ENCODE measurements around the gene SBK2. TPM values are rescaled to one million over a fixed set of nuclear protein-coding genes. Genes with fewer than 3 reads are reported as not detected.

Gene SBK2
- total RNA-seq, 1 donor from 2014 or later, result 1.0 TPM

GRCh38 chr19:55527197-55528029 is 9.5 kb downstream of the SBK2 start:
- no peaks in the 10 kb centered on the region for H3K36me3 ChIP-seq (ENCODE audit: control insufficient read depth in 3 of 3, insufficient read depth in 3 of 3, low read length in 3 of 3)
- no peak overlapping the region for H3K4me3 ChIP-seq (ENCODE audit: low read length in 3 of 3)
- peaks cover 0 to 6% (median 2%) of the 10 kb centered on the region in 3 donors for H3K27me3 ChIP-seq (ENCODE audit: control insufficient read depth in 3 of 3, insufficient read depth in 3 of 3, low read length in 3 of 3)
- H3K4me1 ChIP-seq (ENCODE audit: control insufficient read depth in 3 of 3, insufficient read depth in 3 of 3, low read length in 3 of 3), result peaks cover 13 to 18% (median 13%) of the 10 kb centered on the region in 3 donors
- H3K9me3 ChIP-seq (ENCODE audit: control insufficient read depth in 3 of 3, low read length in 3 of 3), result peaks cover 0 to 2% (median 0%) of the 10 kb centered on the region in 3 donors
- H3K27ac ChIP-seq (ENCODE audit: low read depth, low read length), result no peak overlapping the region
- peak overlapping the region in 1 of 3 donors; percentile 8 for H3K9ac ChIP-seq (ENCODE audit: low read depth in 1 of 3, low read length in 3 of 3)

GRCh38 chr19:55526216-55527196 is 10.4 kb downstream of the SBK2 start:
- Histone ChIP-seq H3K9ac (ENCODE audit: low read depth in 1 of 3, low read length in 3 of 3) (peak overlapping the region in 1 of 3 donors; percentile 78), H3K9me3 (ENCODE audit: control insufficient read depth in 3 of 3, low read length in 3 of 3) (peaks cover 0 to 2% (median 0%) of the 10 kb centered on the region in 3 donors), H3K4me1 (ENCODE audit: control insufficient read depth in 3 of 3, insufficient read depth in 3 of 3, low read length in 3 of 3) (peaks cover 15 to 26% (median 21%) of the 10 kb centered on the region in 3 donors), H3K27ac (ENCODE audit: low read depth, low read length) (peak overlapping the region; percentile 68), H3K27me3 (ENCODE audit: control insufficient read depth in 3 of 3, insufficient read depth in 3 of 3, low read length in 3 of 3) (peaks cover 0 to 6% (median 2%) of the 10 kb centered on the region in 3 donors), H3K4me3 (ENCODE audit: low read length in 3 of 3) (peak overlapping the region in 1 of 3 donors; percentile 58), H3K36me3 (ENCODE audit: control insufficient read depth in 3 of 3, insufficient read depth in 3 of 3, low read length in 3 of 3) (no peaks in the 10 kb centered on the region)

GRCh38 chr19:55525289-55526101 is 11.4 kb downstream of the SBK2 start:
- no peaks in the 10 kb centered on the region for H3K36me3 ChIP-seq (ENCODE audit: control insufficient read depth in 3 of 3, insufficient read depth in 3 of 3, low read length in 3 of 3)
- H3K27me3 ChIP-seq (ENCODE audit: control insufficient read depth in 3 of 3, insufficient read depth in 3 of 3, low read length in 3 of 3), result peaks cover 0 to 6% (median 2%) of the 10 kb centered on the region in 3 donors
- H3K4me1 ChIP-seq (ENCODE audit: control insufficient read depth in 3 of 3, insufficient read depth in 3 of 3, low read length in 3 of 3), result peaks cover 24 to 36% (median 30%) of the 10 kb centered on the region in 3 donors
- H3K27ac ChIP-seq (ENCODE audit: low read depth, low read length), result peak overlapping the region; percentile 68
- H3K9me3 ChIP-seq (ENCODE audit: control insufficient read depth in 3 of 3, low read length in 3 of 3), result peaks cover 0 to 2% (median 0%) of the 10 kb centered on the region in 3 donors
- H3K9ac ChIP-seq (ENCODE audit: low read depth in 1 of 3, low read length in 3 of 3), result peak overlapping the region in 2 of 3 donors; percentile 45 to 78
- H3K4me3 ChIP-seq (ENCODE audit: low read length in 3 of 3), result peak overlapping the region in 2 of 3 donors; percentile 20 to 54

GRCh38 chr19:55520691-55521292 is 16.1 kb downstream of the SBK2 start:
- H3K4me1 ChIP-seq (ENCODE audit: control insufficient read depth in 3 of 3, insufficient read depth in 3 of 3, low read length in 3 of 3), result peaks cover 18 to 36% (median 32%) of the 10 kb centered on the region in 3 donors
- H3K4me3 ChIP-seq (ENCODE audit: low read length in 3 of 3), result peak overlapping the region in 1 of 3 donors; percentile 22
- H3K27ac ChIP-seq (ENCODE audit: low read depth, low read length), result peak overlapping the region; percentile 69
- H3K27me3 ChIP-seq (ENCODE audit: control insufficient read depth in 3 of 3, insufficient read depth in 3 of 3, low read length in 3 of 3), result no peaks in the 10 kb centered on the region
- H3K36me3 ChIP-seq (ENCODE audit: control insufficient read depth in 3 of 3, insufficient read depth in 3 of 3, low read length in 3 of 3), result no peaks in the 10 kb centered on the region
- H3K9me3 ChIP-seq (ENCODE audit: control insufficient read depth in 3 of 3, low read length in 3 of 3), result no peaks in the 10 kb centered on the region
- H3K9ac ChIP-seq (ENCODE audit: low read depth in 1 of 3, low read length in 3 of 3), result peak overlapping the region; percentile 28 to 72 (median 40)

- Histone ChIP-seq H3K9me3 (ENCODE audit: control insufficient read depth in 3 of 3, low read length in 3 of 3) (no peaks in the 10 kb centered on the region), H3K4me3 (ENCODE audit: low read length in 3 of 3) (no peak overlapping the region), H3K36me3 (ENCODE audit: control insufficient read depth in 3 of 3, insufficient read depth in 3 of 3, low read length in 3 of 3) (no peaks in the 10 kb centered on the region), H3K4me1 (ENCODE audit: control insufficient read depth in 3 of 3, insufficient read depth in 3 of 3, low read length in 3 of 3) (peaks cover 15 to 33% (median 29%) of the 10 kb centered on the region in 3 donors), H3K27ac (ENCODE audit: low read depth, low read length) (peak overlapping the region; percentile 69), H3K9ac (ENCODE audit: low read depth in 1 of 3, low read length in 3 of 3) (no peak overlapping the region), H3K27me3 (ENCODE audit: control insufficient read depth in 3 of 3, insufficient read depth in 3 of 3, low read length in 3 of 3) (no peaks in the 10 kb centered on the region)
Measured at GRCh38 chr19:55519451-55520311, 17.3 kb downstream of the SBK2 start.

- peaks cover 15 to 30% (median 26%) of the 10 kb centered on the region in 3 donors for H3K4me1 ChIP-seq (ENCODE audit: control insufficient read depth in 3 of 3, insufficient read depth in 3 of 3, low read length in 3 of 3)
- peak overlapping the region; percentile 72 to 84 (median 82) for H3K9ac ChIP-seq (ENCODE audit: low read depth in 1 of 3, low read length in 3 of 3)
- H3K27ac ChIP-seq (ENCODE audit: low read depth, low read length), result peak overlapping the region; percentile 93
- no peaks in the 10 kb centered on the region for H3K36me3 ChIP-seq (ENCODE audit: control insufficient read depth in 3 of 3, insufficient read depth in 3 of 3, low read length in 3 of 3)
- H3K27me3 ChIP-seq (ENCODE audit: control insufficient read depth in 3 of 3, insufficient read depth in 3 of 3, low read length in 3 of 3), result no peaks in the 10 kb centered on the region
- no peaks in the 10 kb centered on the region for H3K9me3 ChIP-seq (ENCODE audit: control insufficient read depth in 3 of 3, low read length in 3 of 3)
- H3K4me3 ChIP-seq (ENCODE audit: low read length in 3 of 3), result peak overlapping the region; percentile 56 to 71 (median 60)
Measured at GRCh38 chr19:55516878-55517620, 19.9 kb downstream of the SBK2 start.

GRCh38 chr19:55508120-55508519 is 28.8 kb downstream of the SBK2 start:
- Histone ChIP-seq H3K27me3 (ENCODE audit: control insufficient read depth in 3 of 3, insufficient read depth in 3 of 3, low read length in 3 of 3) (peaks cover 0 to 10% (median 8%) of the 10 kb centered on the region in 3 donors), H3K9ac (ENCODE audit: low read depth in 1 of 3, low read length in 3 of 3) (no peak overlapping the region), H3K9me3 (ENCODE audit: control insufficient read depth in 3 of 3, low read length in 3 of 3) (no peaks in the 10 kb centered on the region), H3K4me1 (ENCODE audit: control insufficient read depth in 3 of 3, insufficient read depth in 3 of 3, low read length in 3 of 3) (peaks cover 5 to 9% (median 8%) of the 10 kb centered on the region in 3 donors), H3K36me3 (ENCODE audit: control insufficient read depth in 3 of 3, insufficient read depth in 3 of 3, low read length in 3 of 3) (no peaks in the 10 kb centered on the region), H3K4me3 (ENCODE audit: low read length in 3 of 3) (no peak overlapping the region), H3K27ac (ENCODE audit: low read depth, low read length) (no peak overlapping the region)

- H3K36me3 ChIP-seq (ENCODE audit: control insufficient read depth in 3 of 3, insufficient read depth in 3 of 3, low read length in 3 of 3), result peaks cover 0 to 6% (median 0%) of the 10 kb centered on the region in 3 donors
- H3K9ac ChIP-seq (ENCODE audit: low read depth in 1 of 3, low read length in 3 of 3), result no peak overlapping the region
- no peak overlapping the region for H3K27ac ChIP-seq (ENCODE audit: low read depth, low read length)
- peaks cover 5 to 9% (median 8%) of the 10 kb centered on the region in 3 donors for H3K4me1 ChIP-seq (ENCODE audit: control insufficient read depth in 3 of 3, insufficient read depth in 3 of 3, low read length in 3 of 3)
- no peak overlapping the region for H3K4me3 ChIP-seq (ENCODE audit: low read length in 3 of 3)
- H3K9me3 ChIP-seq (ENCODE audit: control insufficient read depth in 3 of 3, low read length in 3 of 3), result no peaks in the 10 kb centered on the region
- H3K27me3 ChIP-seq (ENCODE audit: control insufficient read depth in 3 of 3, insufficient read depth in 3 of 3, low read length in 3 of 3), result peaks cover 0 to 10% (median 8%) of the 10 kb centered on the region in 3 donors
Measured at GRCh38 chr19:55504981-55505380, 32.0 kb downstream of the SBK2 start.

Data from skeletal muscle tissue (tissue), 4 donors.